GM23338 (cell line): ENCODE results near the gene WNK2. TPM values are rescaled to one million over a fixed set of nuclear protein-coding genes. Genes with fewer than 3 reads are reported as not detected.

ENCODE experiments used
- ATAC-seq: fragments of 200-7000 bp; cut with Tn5 transposase; 3 replicates; pipeline ENCODE4 v1.9.1; 2020
- DNase-seq: peaks from one replicate; pipeline ENCODE4 v3.0.0-alpha.2; 2015; ENCODE audit warnings: low spot score
- H2AFZ ChIP-seq: fragments of 200-600 bp; sonication (generic); 2 replicates; pipeline ENCODE4 v1.8.0; 2016; ENCODE audit warnings: antibody characterized with exemption, mild to moderate bottlenecking, moderate library complexity
- H3F3A ChIP-seq: fragments of 200-600 bp; sonication (generic); replicated peaks from 2 replicates; pipeline ENCODE4 v1.8.0; 2017; ENCODE audit warnings: antibody characterized with exemption, mixed run types, low read depth
- H3K27ac ChIP-seq: fragments of 200-600 bp; sonication (generic); 2 replicates; pipeline ENCODE4 v1.6.1; 2016; ENCODE audit warnings: low read depth
- H3K27me3 ChIP-seq: fragments of 200-600 bp; sonication (generic); 2 replicates; pipeline ENCODE4 v1.8.0; 2016; ENCODE audit warnings: mild to moderate bottlenecking, mixed run types, moderate library complexity; ENCODE audit not compliant: insufficient read depth
- H3K36me3 ChIP-seq: fragments of 200-600 bp; sonication (generic); 2 replicates; pipeline ENCODE4 v1.8.0; 2016; ENCODE audit warnings: mild to moderate bottlenecking; ENCODE audit not compliant: insufficient read depth
- H3K4me1 ChIP-seq: fragments of 200-600 bp; sonication (generic); 2 replicates; pipeline ENCODE4 v1.8.0; 2016; ENCODE audit warnings: mild to moderate bottlenecking, moderate library complexity; ENCODE audit not compliant: insufficient read depth
- H3K4me2 ChIP-seq: fragments of 200-600 bp; sonication (generic); 2 replicates; pipeline ENCODE4 v1.7.1; 2017; ENCODE audit warnings: mixed run types
- H3K4me3 ChIP-seq: fragments of 200-600 bp; sonication (generic); 2 replicates; pipeline ENCODE4 v1.6.1; 2016; ENCODE audit warnings: mixed run types
- H3K79me2 ChIP-seq: fragments of 200-600 bp; sonication (generic); replicated peaks from 2 replicates; pipeline ENCODE4 v1.8.0; 2017; ENCODE audit warnings: mild to moderate bottlenecking; ENCODE audit not compliant: insufficient read depth
- H3K9me2 ChIP-seq: fragments of 200-600 bp; sonication (generic); 2 replicates; pipeline ENCODE4 v1.8.0; 2017; ENCODE audit not compliant: insufficient read depth
- H4K20me1 ChIP-seq: fragments of 200-600 bp; sonication (generic); replicated peaks from 2 replicates; pipeline ENCODE4 v1.8.0; 2017; ENCODE audit warnings: mild to moderate bottlenecking; ENCODE audit not compliant: insufficient read depth
- H3K27ac Mint-ChIP-seq: 2 replicates; pipeline ENCODE4 v1.8.0; 2020; ENCODE audit warnings: inconsistent platforms, mild to moderate bottlenecking, moderate library complexity, mixed read lengths
- H3K27me3 Mint-ChIP-seq: 3 replicates; pipeline ENCODE4 v1.8.0; 2022; ENCODE audit warnings: low read depth, mild to moderate bottlenecking, moderate library complexity, mixed read lengths, inconsistent platforms; ENCODE audit not compliant: insufficient read depth, poor library complexity
- H3K36me3 Mint-ChIP-seq: 3 replicates; pipeline ENCODE4 v1.8.0; 2021; ENCODE audit warnings: low read depth, mild to moderate bottlenecking, inconsistent platforms, moderate library complexity, mixed read lengths
- H3K4me1 Mint-ChIP-seq: 3 replicates; pipeline ENCODE4 v1.8.0; 2020; ENCODE audit warnings: mild to moderate bottlenecking, inconsistent platforms, mixed read lengths
- H3K4me3 Mint-ChIP-seq: 3 replicates; pipeline ENCODE4 v1.8.0; 2021; ENCODE audit warnings: moderate library complexity, mild to moderate bottlenecking, inconsistent platforms, mixed read lengths
- H3K9me3 Mint-ChIP-seq: 3 replicates; pipeline ENCODE4 v1.8.0; 2020; ENCODE audit warnings: moderate library complexity, mild to moderate bottlenecking, inconsistent platforms, mixed read lengths
- CREB1 ChIP-seq: fragments of 250-450 bp; sonication (Bioruptor Pico); IDR thresholded peaks from 2 replicates; pipeline ENCODE4 v1.5.0; 2020; ENCODE audit warnings: low read depth, mild to moderate bottlenecking, moderate library complexity
- EZH2phosphoT487 ChIP-seq: fragments of 200-600 bp; sonication (generic); IDR thresholded peaks from one replicate; pipeline ENCODE4 v1.8.1; 2018; ENCODE audit warnings: antibody characterized with exemption; ENCODE audit not compliant: unreplicated experiment
- JUNB ChIP-seq: IDR thresholded peaks from one replicate; pipeline ENCODE4 v1.6.1; 2016; ENCODE audit warnings: antibody characterized with exemption; ENCODE audit not compliant: unreplicated experiment
- POLR2AphosphoS5 ChIP-seq: IDR thresholded peaks from 2 replicates; pipeline ENCODE4 v1.6.1; 2016; ENCODE audit warnings: antibody characterized with exemption, low read depth
- polyA plus RNA-seq: library from polyadenylated mRNA; unstranded; fragments of >200 nt; fragmentation: Nextera tagmentation; extraction: Ambion mirVana; gene quantifications from 2 replicates; pipeline ENCODE4 v1.2.1, GENCODE V29; 2016
- total RNA-seq: library from RNA; depleted of rRNA; stranded (reverse); fragments of >200 nt; shearing (Covaris generic); gene quantifications from 2 replicates; pipeline ENCODE4 v1.2.3, GENCODE V29; 2014
- TF ChIP-seq, protein P1 (sequence below), 2 experiments: fragments of 200-600 bp in 1 of 2; sonication (generic) in 1 of 2; conservative IDR thresholded peaks; 2 replicates each; pipeline versions ENCODE4 v1.5.1 to v1.6.1; 2016 to 2017; ENCODE audit warnings: antibody characterized with exemption in 2 of 2, low read depth in 2 of 2, mild to moderate bottlenecking in 2 of 2, moderate library complexity in 1 of 2
- TF ChIP-seq, protein P2 (sequence below): IDR thresholded peaks from one replicate; pipeline ENCODE4 v1.6.1; 2018; ENCODE audit warnings: antibody characterized with exemption; ENCODE audit not compliant: unreplicated experiment

The WNK2 gene
- total and polyA plus RNA-seq, 2 experiments from 2014 or later = 56.4 to 102 TPM

DNA sequence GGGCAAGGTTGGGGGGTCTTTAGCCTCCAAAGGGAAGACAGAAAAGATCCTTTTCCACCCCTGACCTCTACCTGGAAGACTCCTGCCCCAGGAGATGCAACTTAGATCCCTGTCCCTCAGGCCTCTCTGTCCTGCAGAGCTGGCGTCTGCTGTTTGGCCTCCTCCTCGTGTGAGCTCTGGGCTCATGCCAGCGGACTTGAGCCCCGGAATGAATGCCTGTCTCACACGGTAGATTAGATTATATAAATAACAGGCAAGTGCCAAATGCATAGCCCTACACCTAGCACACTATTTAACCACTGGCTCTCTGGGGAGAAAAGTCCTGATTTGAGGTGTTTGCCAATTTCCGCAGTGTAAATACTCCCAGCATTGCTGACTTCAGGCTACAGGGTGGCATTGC is 1.4 kb upstream of the WNK2 start:
- H3K9me2 ChIP-seq = no peaks in the 10 kb centered on the region
- H3K4me2 ChIP-seq = no peak overlapping the region
- H3K27ac ChIP-seq = no peak overlapping the region
- H3K4me3 ChIP-seq = no peak overlapping the region
- peaks cover 7% of the 10 kb centered on the region; the same call in 1 of the 2 replicates for H3K4me1 ChIP-seq
- H3K27me3 ChIP-seq = peaks cover 29% of the 10 kb centered on the region
- DNase-seq (no peak), ATAC-seq (no peak)
- no peaks in the 10 kb centered on the region; the same call in 2 of the 3 replicates for H3K36me3 Mint-ChIP-seq
- no peaks in the 10 kb centered on the region for H3K36me3 ChIP-seq
- H4K20me1 ChIP-seq = peaks cover 5% of the 10 kb centered on the region; the same call in 1 of the 2 replicates
- H3K79me2 ChIP-seq = peaks cover 18% of the 10 kb centered on the region
- no peak overlapping the region for H3K4me3 Mint-ChIP-seq
- TF ChIP-seq CREB1 (CRISPR knock-in tag) = no peak
- no peak for TF ChIP-seq JUNB
- H2AFZ ChIP-seq = no peak overlapping the region
- no peak overlapping the region for H3K27ac Mint-ChIP-seq
- no peaks in the 10 kb centered on the region; the same call in 2 of the 3 replicates for H3K9me3 Mint-ChIP-seq
- H3K27me3 Mint-ChIP-seq = peaks cover 23% of the 10 kb centered on the region
- H3K4me1 Mint-ChIP-seq = peaks cover 21% of the 10 kb centered on the region
- H3F3A ChIP-seq = no peaks in the 10 kb centered on the region

DNA sequence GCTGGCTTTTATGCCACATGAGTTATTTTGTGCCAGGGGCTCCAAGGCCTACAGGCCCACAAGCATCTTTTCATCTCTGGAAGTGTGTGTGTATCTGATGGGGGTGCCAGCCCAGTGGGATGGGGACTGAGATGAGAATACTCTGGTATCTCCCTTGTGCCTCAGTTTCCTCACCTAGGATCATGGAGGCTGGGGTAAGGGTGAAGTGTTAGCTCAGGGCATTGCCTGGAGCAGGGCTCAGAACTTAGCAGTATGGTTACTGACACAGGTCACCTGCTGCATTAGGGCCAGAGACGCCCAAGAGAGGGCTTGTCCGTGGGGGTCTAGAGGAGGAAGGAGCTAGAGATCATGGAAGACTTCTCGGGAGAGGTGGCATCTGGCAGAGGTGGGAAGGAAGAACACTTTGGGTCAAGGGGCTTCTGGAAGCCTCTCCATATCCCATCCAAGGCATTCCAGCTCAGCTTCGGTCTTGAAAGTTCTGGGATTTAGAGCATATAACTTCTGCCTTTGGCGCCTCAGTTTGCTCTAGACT is 742 bp upstream of the WNK2 start:
- Mint-ChIP-seq H3K27ac (no peak overlapping the region), H3K9me3 (no peaks in the 10 kb centered on the region; the same call in 2 of the 3 replicates), H3K4me3 (peak overlapping the region; percentile 74), H3K36me3 (no peaks in the 10 kb centered on the region; the same call in 2 of the 3 replicates), H3K4me1 (peaks cover 26% of the 10 kb centered on the region), H3K27me3 (peaks cover 23% of the 10 kb centered on the region)
- Histone ChIP-seq H3K9me2 (no peaks in the 10 kb centered on the region), H3K79me2 (peaks cover 23% of the 10 kb centered on the region), H4K20me1 (peaks cover 9% of the 10 kb centered on the region), H3K4me2 (peak overlapping the region; percentile 90), H3K4me3 (peak overlapping the region; percentile 74), H3K4me1 (peaks cover 7% of the 10 kb centered on the region; the same call in 1 of the 2 replicates), H3K27ac (no peak overlapping the region), H2AFZ (peak overlapping the region; percentile 97), H3F3A (no peaks in the 10 kb centered on the region), H3K36me3 (no peaks in the 10 kb centered on the region), H3K27me3 (peaks cover 29% of the 10 kb centered on the region)
- ATAC-seq (no peak), DNase-seq (no peak)
- TF ChIP-seq, protein P1, sequence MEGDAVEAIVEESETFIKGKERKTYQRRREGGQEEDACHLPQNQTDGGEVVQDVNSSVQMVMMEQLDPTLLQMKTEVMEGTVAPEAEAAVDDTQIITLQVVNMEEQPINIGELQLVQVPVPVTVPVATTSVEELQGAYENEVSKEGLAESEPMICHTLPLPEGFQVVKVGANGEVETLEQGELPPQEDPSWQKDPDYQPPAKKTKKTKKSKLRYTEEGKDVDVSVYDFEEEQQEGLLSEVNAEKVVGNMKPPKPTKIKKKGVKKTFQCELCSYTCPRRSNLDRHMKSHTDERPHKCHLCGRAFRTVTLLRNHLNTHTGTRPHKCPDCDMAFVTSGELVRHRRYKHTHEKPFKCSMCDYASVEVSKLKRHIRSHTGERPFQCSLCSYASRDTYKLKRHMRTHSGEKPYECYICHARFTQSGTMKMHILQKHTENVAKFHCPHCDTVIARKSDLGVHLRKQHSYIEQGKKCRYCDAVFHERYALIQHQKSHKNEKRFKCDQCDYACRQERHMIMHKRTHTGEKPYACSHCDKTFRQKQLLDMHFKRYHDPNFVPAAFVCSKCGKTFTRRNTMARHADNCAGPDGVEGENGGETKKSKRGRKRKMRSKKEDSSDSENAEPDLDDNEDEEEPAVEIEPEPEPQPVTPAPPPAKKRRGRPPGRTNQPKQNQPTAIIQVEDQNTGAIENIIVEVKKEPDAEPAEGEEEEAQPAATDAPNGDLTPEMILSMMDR (conservative IDR thresholded peaks at IDR 0.05; ENCODE audit: low read depth in 2 of 2) = no peak
- TF ChIP-seq EZH2phosphoT487 (no peak), POLR2AphosphoS5 (no peak), CREB1 (CRISPR knock-in tag) (no peak)
- TF ChIP-seq, protein P2, sequence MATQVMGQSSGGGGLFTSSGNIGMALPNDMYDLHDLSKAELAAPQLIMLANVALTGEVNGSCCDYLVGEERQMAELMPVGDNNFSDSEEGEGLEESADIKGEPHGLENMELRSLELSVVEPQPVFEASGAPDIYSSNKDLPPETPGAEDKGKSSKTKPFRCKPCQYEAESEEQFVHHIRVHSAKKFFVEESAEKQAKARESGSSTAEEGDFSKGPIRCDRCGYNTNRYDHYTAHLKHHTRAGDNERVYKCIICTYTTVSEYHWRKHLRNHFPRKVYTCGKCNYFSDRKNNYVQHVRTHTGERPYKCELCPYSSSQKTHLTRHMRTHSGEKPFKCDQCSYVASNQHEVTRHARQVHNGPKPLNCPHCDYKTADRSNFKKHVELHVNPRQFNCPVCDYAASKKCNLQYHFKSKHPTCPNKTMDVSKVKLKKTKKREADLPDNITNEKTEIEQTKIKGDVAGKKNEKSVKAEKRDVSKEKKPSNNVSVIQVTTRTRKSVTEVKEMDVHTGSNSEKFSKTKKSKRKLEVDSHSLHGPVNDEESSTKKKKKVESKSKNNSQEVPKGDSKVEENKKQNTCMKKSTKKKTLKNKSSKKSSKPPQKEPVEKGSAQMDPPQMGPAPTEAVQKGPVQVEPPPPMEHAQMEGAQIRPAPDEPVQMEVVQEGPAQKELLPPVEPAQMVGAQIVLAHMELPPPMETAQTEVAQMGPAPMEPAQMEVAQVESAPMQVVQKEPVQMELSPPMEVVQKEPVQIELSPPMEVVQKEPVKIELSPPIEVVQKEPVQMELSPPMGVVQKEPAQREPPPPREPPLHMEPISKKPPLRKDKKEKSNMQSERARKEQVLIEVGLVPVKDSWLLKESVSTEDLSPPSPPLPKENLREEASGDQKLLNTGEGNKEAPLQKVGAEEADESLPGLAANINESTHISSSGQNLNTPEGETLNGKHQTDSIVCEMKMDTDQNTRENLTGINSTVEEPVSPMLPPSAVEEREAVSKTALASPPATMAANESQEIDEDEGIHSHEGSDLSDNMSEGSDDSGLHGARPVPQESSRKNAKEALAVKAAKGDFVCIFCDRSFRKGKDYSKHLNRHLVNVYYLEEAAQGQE = no peak
